ENCODE results near the gene CXorf49.
"Not testable (repeated sequence)": the region's sequence is repeated elsewhere in the genome, so short reads cannot be mapped to it uniquely, and the experiment has no call there.

CXorf49 gene

DNA sequence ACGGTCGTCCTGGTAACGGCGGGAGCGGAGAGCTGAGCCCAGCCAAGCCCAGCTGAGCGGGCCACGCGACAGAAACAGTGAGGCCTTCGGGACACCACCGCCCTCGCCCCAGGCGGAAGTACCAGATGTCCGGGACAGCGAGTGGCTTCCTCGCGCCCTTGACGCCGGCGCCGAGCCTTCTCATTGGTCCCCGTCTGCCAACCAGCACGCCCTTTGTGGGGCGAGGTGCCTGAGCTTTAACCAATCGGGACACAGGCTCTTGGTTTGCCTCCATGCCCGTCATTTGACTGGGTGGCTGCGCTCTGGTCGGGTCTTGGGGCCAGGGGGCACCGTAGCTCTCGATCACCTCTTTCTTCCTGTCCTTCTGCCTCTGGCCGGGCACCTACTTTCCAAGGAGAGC lies at the start of gene CXorf49:
CXorf49 (minus strand) TSS at position 101 of the 400 bp plus-strand sequence. CDS start 134 bp downstream, outside the sequence.
- not testable (repeated sequence) for DNase-seq (ENCODE audit: low spot score)

DNA sequence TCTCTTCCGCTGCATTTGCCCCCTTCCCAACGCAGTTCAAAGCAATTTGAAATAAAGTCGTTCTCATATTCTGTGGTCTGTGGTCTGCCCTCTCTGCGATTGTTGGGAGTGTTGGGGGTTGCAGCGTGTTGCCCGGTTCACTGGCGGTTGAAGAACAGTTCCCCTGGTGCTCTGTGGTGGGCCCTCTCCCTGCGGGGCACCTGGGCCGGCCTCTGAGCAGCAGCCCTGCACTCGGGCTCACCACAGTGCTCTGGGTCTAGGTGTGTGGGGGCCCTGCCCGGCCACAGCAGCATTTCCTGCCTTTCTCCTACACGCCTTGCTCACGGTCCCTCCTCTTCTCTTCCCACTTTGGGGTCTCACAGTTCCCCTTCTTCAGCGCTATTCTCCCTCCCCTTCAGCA lies 49.0 kb upstream of the CXorf49 start:
- DNase-seq (ENCODE audit: low spot score), result not testable (repeated sequence)

DNA sequence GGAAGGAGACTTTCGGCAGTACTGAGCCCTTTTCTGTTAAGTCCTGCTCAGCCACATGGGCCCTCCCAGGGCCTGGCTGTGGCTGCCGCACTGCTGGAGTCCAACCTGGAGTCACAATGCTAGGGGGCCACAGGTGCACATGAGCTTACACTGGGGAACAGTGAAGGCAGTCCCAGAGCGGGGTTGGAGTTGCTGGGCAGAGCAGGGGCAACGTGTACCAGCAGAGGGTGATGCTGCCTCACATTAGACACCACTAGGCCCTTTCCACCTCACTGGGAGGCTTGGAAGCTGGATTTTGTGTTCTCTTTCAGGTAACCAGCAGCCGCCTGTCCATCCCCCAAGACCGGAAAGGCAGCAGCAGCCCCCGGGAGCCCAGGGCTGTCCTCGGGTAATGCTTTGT lies 47.5 kb upstream of the CXorf49 start:
- not testable (repeated sequence) for DNase-seq (ENCODE audit: low spot score)

- not testable (repeated sequence) for DNase-seq (ENCODE audit: low spot score)
Measured at GRCh38 chrX:71764832-71765231, 46.7 kb upstream of the CXorf49 start.

- DNase-seq (ENCODE audit: low spot score), result not testable (repeated sequence)
Measured at GRCh38 chrX:71763049-71763448, 45.0 kb upstream of the CXorf49 start, which contains the start of gene CXorf49B. Gene CXorf49B (plus strand): TSS chrX:71763349. CDS start chrX:71763424, 75 bp downstream.

GRCh38 chrX:71760688-71761281 lies 42.7 kb upstream of the CXorf49 start:
- DNase-seq (ENCODE audit: low spot score), result not testable (repeated sequence)

DNA sequence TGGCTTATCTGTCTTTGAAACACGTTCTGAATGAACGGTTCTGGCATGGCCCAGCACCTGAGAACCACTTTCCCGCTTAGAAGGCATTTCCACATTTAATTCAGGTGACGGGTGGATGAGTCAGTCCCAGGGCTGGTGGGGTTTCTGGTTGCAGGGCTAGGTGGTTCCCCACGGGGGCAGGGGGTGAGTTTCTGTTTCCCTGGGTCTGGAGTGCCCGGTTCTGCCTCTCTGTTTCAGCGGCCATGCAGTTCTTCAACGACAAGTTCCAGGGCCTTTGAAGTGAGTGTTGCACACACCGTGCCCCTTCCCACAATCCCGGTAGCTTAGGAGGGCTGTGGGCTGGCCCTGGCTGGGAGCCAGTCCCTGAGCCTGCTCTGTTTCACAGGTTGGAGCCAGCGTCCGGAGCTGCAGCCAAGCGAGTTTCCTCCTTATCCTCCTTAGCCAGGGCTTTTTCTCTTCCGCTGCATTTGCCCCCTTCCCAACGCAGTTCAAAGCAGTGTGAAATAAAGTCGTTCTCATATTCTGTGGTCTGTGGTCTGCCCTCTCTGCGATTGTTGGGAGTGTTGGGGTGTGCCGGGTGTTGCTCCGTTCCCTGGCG lies 2.3 kb upstream of the CXorf49 start:
- not testable (repeated sequence) for DNase-seq (ENCODE audit: low spot score)

- not testable (repeated sequence) for DNase-seq (ENCODE audit: low spot score)
Measured at GRCh38 chrX:71719195-71719594, 1.1 kb upstream of the CXorf49 start.

- DNase-seq (ENCODE audit: low spot score), result not testable (repeated sequence)
Measured at GRCh38 chrX:71716323-71716722, 1.8 kb downstream of the CXorf49 start.

- not testable (repeated sequence) for DNase-seq (ENCODE audit: low spot score)
Measured at GRCh38 chrX:71715551-71715950, 2.5 kb downstream of the CXorf49 start.

DNA sequence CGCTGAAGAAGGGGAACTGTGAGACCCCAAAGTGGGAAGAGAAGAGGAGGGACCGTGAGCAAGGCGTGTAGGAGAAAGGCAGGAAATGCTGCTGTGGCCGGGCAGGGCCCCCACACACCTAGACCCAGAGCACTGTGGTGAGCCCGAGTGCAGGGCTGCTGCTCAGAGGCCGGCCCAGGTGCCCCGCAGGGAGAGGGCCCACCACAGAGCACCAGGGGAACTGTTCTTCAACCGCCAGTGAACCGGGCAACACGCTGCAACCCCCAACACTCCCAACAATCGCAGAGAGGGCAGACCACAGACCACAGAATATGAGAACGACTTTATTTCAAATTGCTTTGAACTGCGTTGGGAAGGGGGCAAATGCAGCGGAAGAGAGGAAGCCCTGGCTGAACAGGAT lies 4.0 kb downstream of the CXorf49 start:
- not testable (repeated sequence) for DNase-seq (ENCODE audit: low spot score)

GRCh38 chrX:71702853-71703252 lies 15.2 kb downstream of the CXorf49 start:
- not testable (repeated sequence) for DNase-seq (ENCODE audit: low spot score)

DNA sequence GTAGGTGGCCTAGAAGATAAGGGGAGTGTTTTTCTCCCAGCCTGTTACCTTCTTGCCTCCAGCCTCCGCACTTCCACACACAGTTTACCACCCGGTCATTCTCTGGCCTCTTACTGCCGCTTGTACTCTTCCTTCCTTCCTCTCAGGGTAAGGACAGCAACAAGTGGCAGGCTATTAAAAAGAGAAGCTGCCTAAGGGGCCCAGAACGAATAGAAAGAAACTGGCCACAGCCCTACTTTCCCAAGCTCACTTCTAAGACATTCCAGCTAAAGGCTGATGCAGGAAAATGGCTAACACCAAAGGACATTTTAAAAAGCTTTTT lies 19.1 kb downstream of the CXorf49 start:
- DNase-seq (ENCODE audit: low spot score), result not testable (repeated sequence)

- DNase-seq (ENCODE audit: low spot score), result not testable (repeated sequence)
Measured at GRCh38 chrX:71698299-71699022, 19.6 kb downstream of the CXorf49 start.

- not testable (repeated sequence) for DNase-seq (ENCODE audit: low spot score)
Measured at GRCh38 chrX:71697466-71698298, 20.4 kb downstream of the CXorf49 start.

- DNase-seq (ENCODE audit: low spot score), result not testable (repeated sequence)
Measured at GRCh38 chrX:71696641-71697465, 21.2 kb downstream of the CXorf49 start.

GRCh38 chrX:71679575-71680207 lies 38.4 kb downstream of the CXorf49 start:
- no peak for DNase-seq (ENCODE audit: low spot score)

DNA sequence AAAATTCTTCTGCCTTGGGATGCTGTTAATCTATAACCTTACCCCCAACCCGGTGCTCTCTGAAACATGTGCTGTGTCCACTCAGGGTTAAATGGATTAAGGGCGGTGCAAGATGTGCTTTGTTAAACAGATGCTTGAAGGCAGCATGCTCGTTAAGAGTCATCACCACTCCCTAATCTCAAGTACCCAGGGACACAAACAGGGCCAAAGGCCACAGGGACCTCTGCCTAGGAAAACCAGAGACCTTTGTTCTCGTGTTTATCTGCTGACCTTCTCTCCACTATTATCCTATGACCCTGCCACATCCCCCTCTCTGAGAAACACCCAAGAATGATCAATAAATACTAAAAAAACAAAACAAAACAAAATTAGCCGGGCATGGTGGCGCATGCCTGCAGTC lies 40.9 kb downstream of the CXorf49 start:
- DNase-seq (ENCODE audit: low spot score), result not testable (repeated sequence)

DNA sequence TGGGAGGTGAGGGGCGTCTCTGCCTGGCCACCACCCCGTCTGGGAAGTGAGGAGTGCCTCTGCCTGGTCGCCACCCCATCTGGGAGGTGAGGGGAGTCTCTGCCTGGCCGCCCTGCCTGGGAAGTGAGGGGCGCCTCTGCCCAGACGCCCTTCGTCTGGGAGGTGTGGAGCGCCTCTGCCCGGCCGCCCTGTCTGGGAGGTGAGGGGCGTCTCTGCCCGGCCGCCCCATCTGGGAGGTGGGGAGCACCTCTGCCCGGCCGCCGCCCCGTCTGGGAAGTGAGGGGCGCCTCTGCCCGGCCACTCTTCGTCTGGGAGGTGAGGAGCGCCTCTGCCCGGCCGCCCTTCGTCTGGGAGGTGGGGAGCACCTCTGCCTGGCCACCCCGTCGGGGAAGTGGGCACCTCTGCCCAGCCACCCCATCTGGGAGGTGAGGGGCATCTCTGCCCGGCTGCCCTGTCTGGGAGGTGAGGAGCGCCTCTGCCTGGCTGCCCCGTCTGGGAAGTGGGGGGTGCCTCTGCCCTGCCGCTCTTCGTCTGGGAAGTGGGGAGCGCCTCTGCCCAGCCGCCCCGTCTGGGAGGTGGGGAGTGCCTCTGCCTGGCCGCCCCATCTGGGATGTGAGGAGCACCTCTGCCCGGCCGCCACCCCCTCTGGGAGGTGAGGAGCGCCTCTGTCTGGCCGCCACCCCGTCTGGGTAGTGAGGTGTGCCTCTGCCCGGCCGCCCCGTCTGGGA lies 41.9 kb downstream of the CXorf49 start:
- DNase-seq (ENCODE audit: low spot score), result not testable (repeated sequence)

- DNase-seq (ENCODE audit: low spot score), result not testable (repeated sequence)
Measured at GRCh38 chrX:71675636-71676035, 42.4 kb downstream of the CXorf49 start.
